Thoracic aorta (tissue), 2 donors: ENCODE results near the gene TOM1. TPM values are rescaled to one million over a fixed set of nuclear protein-coding genes. Genes with fewer than 3 reads are reported as not detected.

Experiments
- ATAC-seq: fragments of 150-250 bp; one replicate; pipeline ENCODE4 v1.8.0; 2017; ENCODE audit warnings: low read depth; ENCODE audit not compliant: insufficient number of reproducible peaks, low FRiP score
- DNase-seq: peaks from one replicate; pipeline ENCODE4 v3.0.0-alpha.2; 2020; ENCODE audit warnings: low spot score
- H3K27ac ChIP-seq, 2 donors: fragments of 200-600 bp; sonication (generic); 1 replicate in 1 of 2; 2 replicates in 1 of 2; pipeline ENCODE4 v1.5.1; 2016; ENCODE audit warnings: mild to moderate bottlenecking in 2 of 2, moderate library complexity in 2 of 2
- H3K27me3 ChIP-seq: fragments of 200-600 bp; sonication (generic); replicated peaks from 2 replicates; pipeline ENCODE4 v1.6.0; 2016; ENCODE audit warnings: mild to moderate bottlenecking; ENCODE audit not compliant: insufficient read depth
- H3K36me3 ChIP-seq: fragments of 200-600 bp; sonication (generic); one replicate; pipeline ENCODE4 v1.5.1; 2016
- H3K4me1 ChIP-seq, 2 donors: fragments of 200-600 bp; sonication (generic); 1 replicate in 1 of 2; 2 replicates in 1 of 2; pipeline versions ENCODE4 v1.5.1 to v1.6.0; 2016; ENCODE audit warnings: low read depth in 2 of 2, mild to moderate bottlenecking in 1 of 2; ENCODE audit not compliant: control insufficient read depth in 1 of 2
- H3K4me3 ChIP-seq: fragments of 200-600 bp; sonication (generic); 2 replicates; pipeline ENCODE4 v1.5.1; 2016; ENCODE audit warnings: mild to moderate bottlenecking
- H3K9me3 ChIP-seq: fragments of 200-600 bp; sonication (generic); 2 replicates; pipeline ENCODE4 v1.5.1; 2016
- total RNA-seq, 2 donors: library from RNA; depleted of rRNA; stranded (reverse); fragments of >200 nt; gene quantifications; one replicate each; pipeline versions ENCODE4 v1.1.0 to v1.2.3, GENCODE V29; 2016
- TF ChIP-seq, protein P1 (sequence below): fragments of 200-600 bp; sonication (generic); IDR thresholded peaks from one replicate; pipeline ENCODE4 v1.5.1; 2019; ENCODE audit warnings: antibody characterized with exemption

TOM1 gene
- total RNA-seq, 2 donors from 2014 or later = 64.7 to 78.4 TPM

DNA sequence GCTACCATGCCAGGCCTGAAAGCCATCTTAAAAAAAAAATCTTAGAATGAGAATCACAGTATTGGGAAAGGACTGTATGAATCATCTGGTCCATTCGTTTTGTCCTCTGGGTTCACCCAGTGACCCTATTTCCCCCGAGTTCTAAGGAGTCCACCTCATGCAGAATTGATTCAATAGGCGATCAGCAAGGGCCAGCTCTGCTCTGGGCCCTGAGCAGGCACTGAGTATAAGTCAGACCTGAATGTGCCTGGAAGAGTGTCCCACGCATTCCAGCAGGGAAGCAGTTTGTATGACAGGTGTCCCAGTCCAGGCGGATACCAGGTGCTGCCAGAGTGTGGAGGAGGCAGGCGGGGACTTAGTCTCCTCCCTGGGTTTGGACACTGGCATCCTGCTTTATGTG is 80.3 kb downstream of the TOM1 start:
- Histone ChIP-seq H3K9me3 (no peaks in the 10 kb centered on the region), H3K27ac (peak overlapping the region; percentile 35 to 86), H3K4me3 (no peak overlapping the region), H3K36me3 (peaks cover 3% of the 10 kb centered on the region), H3K4me1 (peaks cover 14 to 39% of the 10 kb centered on the region in 2 donors), H3K27me3 (no peaks in the 10 kb centered on the region)
- DNase-seq = no peak
- TF ChIP-seq, protein P1, sequence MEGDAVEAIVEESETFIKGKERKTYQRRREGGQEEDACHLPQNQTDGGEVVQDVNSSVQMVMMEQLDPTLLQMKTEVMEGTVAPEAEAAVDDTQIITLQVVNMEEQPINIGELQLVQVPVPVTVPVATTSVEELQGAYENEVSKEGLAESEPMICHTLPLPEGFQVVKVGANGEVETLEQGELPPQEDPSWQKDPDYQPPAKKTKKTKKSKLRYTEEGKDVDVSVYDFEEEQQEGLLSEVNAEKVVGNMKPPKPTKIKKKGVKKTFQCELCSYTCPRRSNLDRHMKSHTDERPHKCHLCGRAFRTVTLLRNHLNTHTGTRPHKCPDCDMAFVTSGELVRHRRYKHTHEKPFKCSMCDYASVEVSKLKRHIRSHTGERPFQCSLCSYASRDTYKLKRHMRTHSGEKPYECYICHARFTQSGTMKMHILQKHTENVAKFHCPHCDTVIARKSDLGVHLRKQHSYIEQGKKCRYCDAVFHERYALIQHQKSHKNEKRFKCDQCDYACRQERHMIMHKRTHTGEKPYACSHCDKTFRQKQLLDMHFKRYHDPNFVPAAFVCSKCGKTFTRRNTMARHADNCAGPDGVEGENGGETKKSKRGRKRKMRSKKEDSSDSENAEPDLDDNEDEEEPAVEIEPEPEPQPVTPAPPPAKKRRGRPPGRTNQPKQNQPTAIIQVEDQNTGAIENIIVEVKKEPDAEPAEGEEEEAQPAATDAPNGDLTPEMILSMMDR = no peak
- no peak for ATAC-seq

DNA sequence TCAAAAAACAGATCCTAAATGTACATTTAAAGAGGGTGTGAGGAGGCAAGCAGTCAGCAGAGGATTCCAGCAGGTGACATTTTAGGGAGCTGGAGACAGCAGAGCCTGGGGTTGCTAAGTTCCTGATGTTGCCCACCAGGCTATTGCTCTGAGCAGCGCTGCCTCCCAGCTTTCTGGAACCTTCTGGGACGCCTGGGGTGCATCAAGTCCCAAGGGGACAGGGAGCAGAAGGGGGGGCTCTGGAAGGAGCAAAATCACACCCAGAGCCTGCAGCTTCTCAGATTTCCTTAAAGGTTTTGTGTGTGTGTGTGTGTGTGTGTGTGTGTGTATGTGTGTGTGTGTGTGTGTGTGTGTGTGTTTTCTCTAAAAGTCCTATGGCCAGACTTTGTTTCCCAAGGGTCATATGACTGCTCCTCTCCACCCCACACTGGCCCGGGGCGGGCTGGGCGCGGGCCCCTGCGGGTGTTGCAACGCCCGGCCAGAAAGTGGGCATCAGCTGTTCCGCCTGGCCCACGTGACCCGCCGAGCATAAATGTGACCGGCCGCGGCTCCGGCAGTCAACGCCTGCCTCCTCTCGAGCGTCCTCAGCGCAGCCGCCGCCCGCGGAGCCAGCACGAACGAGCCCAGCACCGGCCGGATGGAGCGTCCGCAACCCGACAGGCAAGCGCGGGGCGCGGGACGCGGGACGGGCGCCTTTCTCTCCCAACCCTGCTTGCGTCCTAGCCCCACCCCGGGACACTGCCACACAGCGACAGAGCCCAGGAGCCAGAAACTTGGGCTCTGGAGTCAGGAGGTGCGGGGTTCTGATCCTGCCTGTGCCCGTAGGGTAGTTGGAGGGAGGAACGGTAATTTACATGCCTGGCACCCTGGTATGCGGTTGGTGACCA is 81.1 kb downstream of the TOM1 start, which contains the start of gene HMOX1:
HMOX1 (plus strand) TSS at position 560 of the 887 bp plus-strand sequence; CDS start at position 638, 78 bp downstream.
- Histone ChIP-seq H3K4me1 (peaks cover 14 to 34% of the 10 kb centered on the region in 2 donors), H3K9me3 (no peaks in the 10 kb centered on the region), H3K36me3 (peaks cover 3% of the 10 kb centered on the region), H3K27ac (peak within 1 kb of the TSS; percentile 63 to 86), H3K27me3 (no peaks in the 10 kb centered on the region), H3K4me3 (peak within 1 kb of the TSS; percentile 81)
- ATAC-seq (peak; percentile 43), DNase-seq (peak; percentile 86)
- TF ChIP-seq, protein P1 = no peak

DNA sequence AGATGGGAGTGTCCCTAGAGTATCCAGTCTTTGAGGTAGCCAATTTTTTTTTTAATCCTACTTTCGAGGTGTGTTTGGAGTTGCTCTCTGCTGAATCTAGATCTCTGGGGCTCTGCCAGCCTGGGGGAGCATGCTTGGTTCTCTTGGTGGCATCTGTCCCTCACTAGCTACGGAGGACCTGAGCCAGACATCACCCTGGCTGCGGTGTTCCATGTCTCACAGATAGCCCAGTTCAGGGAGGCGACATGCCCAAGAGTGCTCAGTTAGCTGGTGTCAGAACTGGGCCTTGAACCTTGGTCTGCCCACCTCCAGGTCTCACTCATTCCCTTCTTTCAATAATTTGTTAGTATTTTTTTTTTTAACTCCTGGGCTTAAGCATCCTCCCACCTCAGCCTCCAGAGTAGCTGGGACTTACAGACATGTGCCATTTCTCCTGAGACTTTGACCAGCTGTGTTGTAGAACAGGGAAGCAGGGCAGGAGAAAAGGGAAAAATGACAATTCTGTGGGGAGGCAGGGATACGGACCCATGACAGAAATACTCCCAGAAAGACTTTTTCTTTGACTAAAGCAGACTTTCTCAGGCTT is 81.8 kb downstream of the TOM1 start:
- no peak for ATAC-seq
- H3K27ac ChIP-seq = peak overlapping the region; percentile 56 to 86
- H3K4me3 ChIP-seq = peak overlapping the region; percentile 81
- peaks cover 9 to 30% of the 10 kb centered on the region in 2 donors for H3K4me1 ChIP-seq
- no peaks in the 10 kb centered on the region for H3K27me3 ChIP-seq
- H3K36me3 ChIP-seq = peaks cover 3% of the 10 kb centered on the region
- TF ChIP-seq, protein P1 = no peak
- DNase-seq = no peak
- no peaks in the 10 kb centered on the region for H3K9me3 ChIP-seq

DNA sequence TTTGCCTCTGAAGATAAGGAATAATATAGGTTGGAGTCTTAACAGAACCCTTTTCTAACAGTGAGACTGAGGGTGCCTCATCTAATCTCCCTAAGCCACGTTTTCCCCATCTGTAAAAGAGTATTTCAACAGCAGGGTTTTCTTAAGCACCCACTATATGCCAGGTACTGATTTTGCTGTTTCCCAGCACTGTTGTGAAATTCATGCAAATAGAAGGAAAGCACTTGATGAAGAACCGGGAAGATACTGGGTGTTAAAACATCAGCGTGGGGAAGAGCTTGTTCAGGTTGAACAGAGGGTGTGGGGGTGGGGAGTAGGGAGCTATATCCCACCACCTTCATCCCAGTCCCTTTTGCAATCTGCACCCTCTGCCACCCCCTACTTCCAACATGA is 84.0 kb downstream of the TOM1 start:
- no peak for ATAC-seq
- TF ChIP-seq, protein P1 = no peak

DNA sequence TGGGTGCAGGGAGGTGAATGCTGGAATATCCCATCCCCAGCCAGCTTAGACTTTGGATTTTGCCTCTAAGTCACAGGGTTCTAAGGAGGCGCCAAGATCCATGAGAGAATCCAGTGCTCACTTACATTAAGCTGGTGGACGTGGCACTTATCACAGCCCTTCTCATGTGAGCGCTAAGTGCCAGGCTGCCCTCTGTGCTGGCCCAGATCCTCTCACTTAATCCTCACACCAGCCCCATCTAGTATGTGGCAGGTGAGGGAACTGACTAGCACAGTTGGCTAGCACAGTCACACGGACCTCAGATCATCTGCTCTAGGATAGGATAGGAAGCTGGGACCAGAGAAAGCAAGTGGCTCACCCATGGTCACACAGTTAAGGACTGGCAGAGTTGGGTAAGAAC is 84.8 kb downstream of the TOM1 start:
- peaks cover 6 to 19% of the 10 kb centered on the region in 2 donors for H3K4me1 ChIP-seq
- H3K36me3 ChIP-seq = peaks cover 15% of the 10 kb centered on the region
- no peak for ATAC-seq
- no peak for DNase-seq
- TF ChIP-seq, protein P1 = no peak
- H3K27me3 ChIP-seq = no peaks in the 10 kb centered on the region
- no peaks in the 10 kb centered on the region for H3K9me3 ChIP-seq
- no peak overlapping the region for H3K4me3 ChIP-seq
- no peak overlapping the region for H3K27ac ChIP-seq

More for the DNA sequence above, 84.0 kb downstream of the TOM1 start:
- Histone ChIP-seq H3K9me3 (no peaks in the 10 kb centered on the region), H3K4me1 (peaks cover 6 to 19% of the 10 kb centered on the region in 2 donors), H3K27ac (no peak overlapping the region), H3K27me3 (no peaks in the 10 kb centered on the region), H3K36me3 (peaks cover 15% of the 10 kb centered on the region), H3K4me3 (no peak overlapping the region)
- no peak for DNase-seq
